HG03139 (cell line): ENCODE measurements around the gene RNU5B-1.
"Not testable (repeated sequence)": the region's sequence is repeated elsewhere in the genome, so short reads cannot be mapped to it uniquely, and the experiment has no call there.

ENCODE experiments used
- ATAC-seq: cut with Tn5 transposase; IDR thresholded peaks from one replicate; pipeline ENCODE4 v1.9.1; 2021; ENCODE audit not compliant: unreplicated experiment

The RNU5B-1 gene

GRCh38 chr15:65339920-65340319 lies 35.4 kb downstream of the RNU5B-1 start:
- ATAC-seq = no peak

- no peak for ATAC-seq
Observed at GRCh38 chr15:65342493-65342892, 38.0 kb downstream of the RNU5B-1 start.

GRCh38 chr15:65343374-65343981 lies 39.0 kb downstream of the RNU5B-1 start:
- ATAC-seq = no peak

GRCh38 chr15:65344214-65344913 lies 39.9 kb downstream of the RNU5B-1 start:
- no peak for ATAC-seq

GRCh38 chr15:65344914-65345275 lies 40.4 kb downstream of the RNU5B-1 start:
- ATAC-seq = no peak

GRCh38 chr15:65346856-65347598 lies 42.5 kb downstream of the RNU5B-1 start:
- ATAC-seq = no peak

- not testable (repeated sequence) for ATAC-seq
Observed at GRCh38 chr15:65347756-65348155, 43.3 kb downstream of the RNU5B-1 start.

DNA sequence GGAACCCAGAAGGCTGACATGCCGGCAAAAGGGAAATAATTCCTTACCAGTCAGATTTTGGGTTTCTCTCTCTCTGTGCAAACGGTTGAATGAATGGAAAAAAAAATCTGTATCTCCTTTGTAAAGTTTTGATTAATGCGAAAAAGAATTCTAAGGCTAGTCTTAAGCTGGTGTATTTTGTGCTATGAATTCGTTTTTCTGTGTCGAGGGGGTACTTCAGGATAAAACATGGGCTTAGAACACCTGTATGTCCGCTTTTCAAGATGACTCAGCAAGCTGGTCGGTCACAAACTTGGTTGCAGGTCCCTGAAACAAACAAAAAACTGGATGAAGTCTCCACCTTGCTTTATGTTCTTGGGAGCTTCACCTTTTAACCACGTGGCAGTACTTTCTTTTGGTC lies 44.9 kb downstream of the RNU5B-1 start:
- no peak for ATAC-seq

GRCh38 chr15:65351972-65352371 lies 47.5 kb downstream of the RNU5B-1 start:
- not testable (repeated sequence) for ATAC-seq
